ENCODE results near the gene ABCA7. TPM values are rescaled to one million over a fixed set of nuclear protein-coding genes. Genes with fewer than 3 reads are reported as not detected.

Gene ABCA7
- total RNA-seq, 1 experiment from 2014 or later, result 2.3 TPM

- DNase-seq (ENCODE audit: low read depth, low spot score), result no peak
- in situ Hi-C loops (cut with HindIII; ENCODE audit: low pct_unique_long_range_greater_than_20kb, low sequenced_read_pairs), result no loop called here
Measured at GRCh38 chr19:1046836-1047695, 7.2 kb downstream of the ABCA7 start.

- in situ Hi-C loops (cut with HindIII; ENCODE audit: low pct_unique_long_range_greater_than_20kb, low sequenced_read_pairs), result no loop called here
Measured at GRCh38 chr19:1047696-1048147, 7.8 kb downstream of the ABCA7 start.

GRCh38 chr19:1049106-1049505 lies 9.2 kb downstream of the ABCA7 start:
- DNase-seq (ENCODE audit: low read depth, low spot score), result no peak
- in situ Hi-C loops (cut with HindIII; ENCODE audit: low pct_unique_long_range_greater_than_20kb, low sequenced_read_pairs), result no loop called here

More at GRCh38 chr19:1047696-1048147, 7.8 kb downstream of the ABCA7 start:
- DNase-seq (ENCODE audit: low read depth, low spot score), result no peak

GRCh38 chr19:1049800-1050199 lies 9.9 kb downstream of the ABCA7 start:
- in situ Hi-C loops (cut with HindIII; ENCODE audit: low pct_unique_long_range_greater_than_20kb, low sequenced_read_pairs), result no loop called here
- no peak for DNase-seq (ENCODE audit: low read depth, low spot score)

- in situ Hi-C loops (cut with HindIII; ENCODE audit: low pct_unique_long_range_greater_than_20kb, low sequenced_read_pairs), result no loop called here
- DNase-seq (ENCODE audit: low read depth, low spot score), result no peak
Measured at GRCh38 chr19:1050989-1051788, 11.3 kb downstream of the ABCA7 start.

GRCh38 chr19:1051791-1052190 lies 11.9 kb downstream of the ABCA7 start:
- DNase-seq (ENCODE audit: low read depth, low spot score), result no peak
- in situ Hi-C loops (cut with HindIII; ENCODE audit: low pct_unique_long_range_greater_than_20kb, low sequenced_read_pairs), result no loop called here

GRCh38 chr19:1052349-1052975 lies 12.6 kb downstream of the ABCA7 start:
- in situ Hi-C loops (cut with HindIII; ENCODE audit: low pct_unique_long_range_greater_than_20kb, low sequenced_read_pairs), result no loop called here
- no peak for DNase-seq (ENCODE audit: low read depth, low spot score)

- DNase-seq (ENCODE audit: low read depth, low spot score), result no peak
- in situ Hi-C loops (cut with HindIII; ENCODE audit: low pct_unique_long_range_greater_than_20kb, low sequenced_read_pairs), result no loop called here
Measured at GRCh38 chr19:1053176-1054101, 13.5 kb downstream of the ABCA7 start.

GRCh38 chr19:1054102-1055027 lies 14.5 kb downstream of the ABCA7 start:
- in situ Hi-C loops (cut with HindIII; ENCODE audit: low pct_unique_long_range_greater_than_20kb, low sequenced_read_pairs), result no loop called here
- no peak for DNase-seq (ENCODE audit: low read depth, low spot score)

- DNase-seq (ENCODE audit: low read depth, low spot score), result no peak
- in situ Hi-C loops (cut with HindIII; ENCODE audit: low pct_unique_long_range_greater_than_20kb, low sequenced_read_pairs), result no loop called here
Measured at GRCh38 chr19:1055028-1055425, 15.1 kb downstream of the ABCA7 start.

- in situ Hi-C loops (cut with HindIII; ENCODE audit: low pct_unique_long_range_greater_than_20kb, low sequenced_read_pairs), result no loop called here
Measured at GRCh38 chr19:1055886-1056620, 16.1 kb downstream of the ABCA7 start.

GRCh38 chr19:1057176-1057855 lies 17.4 kb downstream of the ABCA7 start:
- DNase-seq (ENCODE audit: low read depth, low spot score), result peak; percentile 35

More at GRCh38 chr19:1055886-1056620, 16.1 kb downstream of the ABCA7 start:
- no peak for DNase-seq (ENCODE audit: low read depth, low spot score)

GRCh38 chr19:1058112-1058511 lies 18.2 kb downstream of the ABCA7 start:
- in situ Hi-C loops (cut with HindIII; ENCODE audit: low pct_unique_long_range_greater_than_20kb, low sequenced_read_pairs), result no loop called here
- DNase-seq (ENCODE audit: low read depth, low spot score), result no peak

More at GRCh38 chr19:1057176-1057855, 17.4 kb downstream of the ABCA7 start:
- in situ Hi-C loops (cut with HindIII; ENCODE audit: low pct_unique_long_range_greater_than_20kb, low sequenced_read_pairs), result no loop called here

- DNase-seq (ENCODE audit: low read depth, low spot score), result no peak
- in situ Hi-C loops (cut with HindIII; ENCODE audit: low pct_unique_long_range_greater_than_20kb, low sequenced_read_pairs), result no loop called here
Measured at GRCh38 chr19:1060689-1061088, 20.8 kb downstream of the ABCA7 start.

- in situ Hi-C loops (cut with HindIII; ENCODE audit: low pct_unique_long_range_greater_than_20kb, low sequenced_read_pairs), result no loop called here
- DNase-seq (ENCODE audit: low read depth, low spot score), result no peak
Measured at GRCh38 chr19:1061987-1062386, 22.1 kb downstream of the ABCA7 start.

Measured in SK-MEL-5 (cell line).